GM23338 (cell line): ENCODE results near the gene SEC24C. TPM values are rescaled to one million over a fixed set of nuclear protein-coding genes. Genes with fewer than 3 reads are reported as not detected.

Experiments
- ATAC-seq: fragments of 200-7000 bp; cut with Tn5 transposase; 3 replicates; pipeline ENCODE4 v1.9.1; 2020
- DNase-seq: peaks from one replicate; pipeline ENCODE4 v3.0.0-alpha.2; 2015; ENCODE audit warnings: low spot score
- H2AFZ ChIP-seq: fragments of 200-600 bp; sonication (generic); 2 replicates; pipeline ENCODE4 v1.8.0; 2016; ENCODE audit warnings: antibody characterized with exemption, mild to moderate bottlenecking, moderate library complexity
- H3F3A ChIP-seq: fragments of 200-600 bp; sonication (generic); replicated peaks from 2 replicates; pipeline ENCODE4 v1.8.0; 2017; ENCODE audit warnings: antibody characterized with exemption, mixed run types, low read depth
- H3K27ac ChIP-seq: fragments of 200-600 bp; sonication (generic); 2 replicates; pipeline ENCODE4 v1.6.1; 2016; ENCODE audit warnings: low read depth
- H3K27me3 ChIP-seq: fragments of 200-600 bp; sonication (generic); 2 replicates; pipeline ENCODE4 v1.8.0; 2016; ENCODE audit warnings: mild to moderate bottlenecking, mixed run types, moderate library complexity; ENCODE audit not compliant: insufficient read depth
- H3K36me3 ChIP-seq: fragments of 200-600 bp; sonication (generic); 2 replicates; pipeline ENCODE4 v1.8.0; 2016; ENCODE audit warnings: mild to moderate bottlenecking; ENCODE audit not compliant: insufficient read depth
- H3K4me1 ChIP-seq: fragments of 200-600 bp; sonication (generic); 2 replicates; pipeline ENCODE4 v1.8.0; 2016; ENCODE audit warnings: mild to moderate bottlenecking, moderate library complexity; ENCODE audit not compliant: insufficient read depth
- H3K4me2 ChIP-seq: fragments of 200-600 bp; sonication (generic); 2 replicates; pipeline ENCODE4 v1.7.1; 2017; ENCODE audit warnings: mixed run types
- H3K4me3 ChIP-seq: fragments of 200-600 bp; sonication (generic); 2 replicates; pipeline ENCODE4 v1.6.1; 2016; ENCODE audit warnings: mixed run types
- H3K79me2 ChIP-seq: fragments of 200-600 bp; sonication (generic); replicated peaks from 2 replicates; pipeline ENCODE4 v1.8.0; 2017; ENCODE audit warnings: mild to moderate bottlenecking; ENCODE audit not compliant: insufficient read depth
- H3K9me2 ChIP-seq: fragments of 200-600 bp; sonication (generic); 2 replicates; pipeline ENCODE4 v1.8.0; 2017; ENCODE audit not compliant: insufficient read depth
- H4K20me1 ChIP-seq: fragments of 200-600 bp; sonication (generic); replicated peaks from 2 replicates; pipeline ENCODE4 v1.8.0; 2017; ENCODE audit warnings: mild to moderate bottlenecking; ENCODE audit not compliant: insufficient read depth
- H3K27ac Mint-ChIP-seq: 2 replicates; pipeline ENCODE4 v1.8.0; 2020; ENCODE audit warnings: inconsistent platforms, mild to moderate bottlenecking, moderate library complexity, mixed read lengths
- H3K27me3 Mint-ChIP-seq: 3 replicates; pipeline ENCODE4 v1.8.0; 2022; ENCODE audit warnings: low read depth, mild to moderate bottlenecking, moderate library complexity, mixed read lengths, inconsistent platforms; ENCODE audit not compliant: insufficient read depth, poor library complexity
- H3K36me3 Mint-ChIP-seq: 3 replicates; pipeline ENCODE4 v1.8.0; 2021; ENCODE audit warnings: low read depth, mild to moderate bottlenecking, inconsistent platforms, moderate library complexity, mixed read lengths
- H3K4me1 Mint-ChIP-seq: 3 replicates; pipeline ENCODE4 v1.8.0; 2020; ENCODE audit warnings: mild to moderate bottlenecking, inconsistent platforms, mixed read lengths
- H3K4me3 Mint-ChIP-seq: 3 replicates; pipeline ENCODE4 v1.8.0; 2021; ENCODE audit warnings: moderate library complexity, mild to moderate bottlenecking, inconsistent platforms, mixed read lengths
- H3K9me3 Mint-ChIP-seq: 3 replicates; pipeline ENCODE4 v1.8.0; 2020; ENCODE audit warnings: moderate library complexity, mild to moderate bottlenecking, inconsistent platforms, mixed read lengths
- CREB1 ChIP-seq: fragments of 250-450 bp; sonication (Bioruptor Pico); IDR thresholded peaks from 2 replicates; pipeline ENCODE4 v1.5.0; 2020; ENCODE audit warnings: low read depth, mild to moderate bottlenecking, moderate library complexity
- CTCF ChIP-seq, 2 experiments: fragments of 200-600 bp in 1 of 2; sonication (generic) in 1 of 2; conservative IDR thresholded peaks; 2 replicates each; pipeline versions ENCODE4 v1.5.1 to v1.6.1; 2016 to 2017; ENCODE audit warnings: antibody characterized with exemption in 2 of 2, low read depth in 2 of 2, mild to moderate bottlenecking in 2 of 2, moderate library complexity in 1 of 2
- ETS1 ChIP-seq: IDR thresholded peaks from 2 replicates; pipeline ENCODE4 v1.6.1; 2016; ENCODE audit warnings: antibody characterized with exemption
- EZH2phosphoT487 ChIP-seq: fragments of 200-600 bp; sonication (generic); IDR thresholded peaks from one replicate; pipeline ENCODE4 v1.8.1; 2018; ENCODE audit warnings: antibody characterized with exemption; ENCODE audit not compliant: unreplicated experiment
- NANOG ChIP-seq: IDR thresholded peaks from 2 replicates; pipeline ENCODE4 v1.6.1; 2016; ENCODE audit warnings: antibody characterized with exemption, borderline replicate concordance
- POLR2AphosphoS5 ChIP-seq: IDR thresholded peaks from 2 replicates; pipeline ENCODE4 v1.6.1; 2016; ENCODE audit warnings: antibody characterized with exemption, low read depth
- REST ChIP-seq: IDR thresholded peaks from one replicate; pipeline ENCODE4 v1.6.1; 2018; ENCODE audit warnings: antibody characterized with exemption; ENCODE audit not compliant: unreplicated experiment
- ZNF462 ChIP-seq: fragments of 250-450 bp; sonication (Bioruptor Pico); IDR thresholded peaks from 2 replicates; pipeline ENCODE4 v1.5.0; 2020; ENCODE audit warnings: mild to moderate bottlenecking, moderate library complexity
- polyA plus RNA-seq: library from polyadenylated mRNA; unstranded; fragments of >200 nt; fragmentation: Nextera tagmentation; extraction: Ambion mirVana; gene quantifications from 2 replicates; pipeline ENCODE4 v1.2.1, GENCODE V29; 2016
- total RNA-seq: library from RNA; depleted of rRNA; stranded (reverse); fragments of >200 nt; shearing (Covaris generic); gene quantifications from 2 replicates; pipeline ENCODE4 v1.2.3, GENCODE V29; 2014

The SEC24C gene
- total and polyA plus RNA-seq, 2 experiments from 2014 or later = 16.9 to 64.2 TPM

- TF ChIP-seq ZNF462 (CRISPR knock-in tag) (no peak), EZH2phosphoT487 (no peak)
These were observed 71.5 kb downstream of the SEC24C start (continued) for GRCh38 chr10:73815719-73816030.

GRCh38 chr10:73816917-73817729 lies 73.0 kb downstream of the SEC24C start:
- TF ChIP-seq REST = no peak
- TF ChIP-seq NANOG = no peak
- TF ChIP-seq POLR2AphosphoS5 = no peak
- no peak for TF ChIP-seq CREB1 (CRISPR knock-in tag)
- TF ChIP-seq CTCF (conservative IDR thresholded peaks at IDR 0.05; ENCODE audit: low read depth in 2 of 2) = no peak
- no peak for TF ChIP-seq ETS1
- H3F3A ChIP-seq = 0 out of 2 replicates have a peak, but pooled peaks cover 13% of the 10 kb centered on the region
- H3K27ac ChIP-seq = no peak overlapping the region
- no peak overlapping the region for H3K4me3 ChIP-seq
- H3K4me2 ChIP-seq = no peak overlapping the region
- no peaks in the 10 kb centered on the region for H3K9me2 ChIP-seq
- Mint-ChIP-seq H3K36me3 (peaks cover 21% of the 10 kb centered on the region), H3K27me3 (peaks cover 14% of the 10 kb centered on the region), H3K27ac (no peak overlapping the region), H3K9me3 (no peaks in the 10 kb centered on the region), H3K4me3 (no peak overlapping the region; the same call in 2 of the 3 replicates), H3K4me1 (peaks cover 15% of the 10 kb centered on the region)
- peaks cover 15% of the 10 kb centered on the region for H4K20me1 ChIP-seq
- ATAC-seq = no peak
- no peak for DNase-seq
- no peaks in the 10 kb centered on the region for H3K79me2 ChIP-seq
- H3K27me3 ChIP-seq = no peaks in the 10 kb centered on the region
- peaks cover 6% of the 10 kb centered on the region; the same call in 1 of the 2 replicates for H3K36me3 ChIP-seq
- no peak overlapping the region for H2AFZ ChIP-seq
- H3K4me1 ChIP-seq = no peaks in the 10 kb centered on the region
